ENCODE measurements around the gene ATP11C. TPM values are rescaled to one million over a fixed set of nuclear protein-coding genes. Genes with fewer than 3 reads are reported as not detected.

ATP11C gene
- total RNA-seq, 1 donor from 2014 or later, result 47.2 TPM

- no peak for TF ChIP-seq CTCF (IDR thresholded peaks at IDR 0.05; ENCODE audit: partially characterized antibody, unreplicated experiment)
- no peaks in the 10 kb centered on the region for H3K4me1 Mint-ChIP-seq (ENCODE audit: low read depth, unreplicated experiment)
- H3K9me3 Mint-ChIP-seq (ENCODE audit: unreplicated experiment), result no peaks in the 10 kb centered on the region
- DNase-seq, result no peak
- H3K27ac Mint-ChIP-seq (ENCODE audit: unreplicated experiment), result no peak overlapping the region
- no peak overlapping the region for H3K4me3 Mint-ChIP-seq (ENCODE audit: unreplicated experiment)
- no peaks in the 10 kb centered on the region for H3K27me3 Mint-ChIP-seq (ENCODE audit: unreplicated experiment)
- H3K36me3 Mint-ChIP-seq (ENCODE audit: unreplicated experiment), result no peaks in the 10 kb centered on the region
Observed at GRCh38 chrX:139949703-139950102, 16.9 kb upstream of the ATP11C start.

- TF ChIP-seq CTCF (IDR thresholded peaks at IDR 0.05; ENCODE audit: partially characterized antibody, unreplicated experiment), result no peak
- no peak overlapping the region for H3K4me3 Mint-ChIP-seq (ENCODE audit: unreplicated experiment)
- H3K36me3 Mint-ChIP-seq (ENCODE audit: unreplicated experiment), result no peaks in the 10 kb centered on the region
- no peak overlapping the region for H3K27ac Mint-ChIP-seq (ENCODE audit: unreplicated experiment)
- H3K4me1 Mint-ChIP-seq (ENCODE audit: low read depth, unreplicated experiment), result no peaks in the 10 kb centered on the region
- no peaks in the 10 kb centered on the region for H3K9me3 Mint-ChIP-seq (ENCODE audit: unreplicated experiment)
- no peaks in the 10 kb centered on the region for H3K27me3 Mint-ChIP-seq (ENCODE audit: unreplicated experiment)
- no peak for DNase-seq
Observed at GRCh38 chrX:139945075-139945474, 12.2 kb upstream of the ATP11C start.

- no peak for TF ChIP-seq CTCF (IDR thresholded peaks at IDR 0.05; ENCODE audit: partially characterized antibody, unreplicated experiment)
- no peaks in the 10 kb centered on the region for H3K9me3 Mint-ChIP-seq (ENCODE audit: unreplicated experiment)
- H3K27ac Mint-ChIP-seq (ENCODE audit: unreplicated experiment), result no peak overlapping the region
- no peaks in the 10 kb centered on the region for H3K36me3 Mint-ChIP-seq (ENCODE audit: unreplicated experiment)
- H3K4me1 Mint-ChIP-seq (ENCODE audit: low read depth, unreplicated experiment), result no peaks in the 10 kb centered on the region
- peaks cover 1% of the 10 kb centered on the region for H3K27me3 Mint-ChIP-seq (ENCODE audit: unreplicated experiment)
- no peak overlapping the region for H3K4me3 Mint-ChIP-seq (ENCODE audit: unreplicated experiment)
- no peak for DNase-seq
Observed at GRCh38 chrX:139936259-139936658, 3.4 kb upstream of the ATP11C start.

GRCh38 chrX:139933904-139934303 lies 1.1 kb upstream of the ATP11C start:
- peaks cover 1% of the 10 kb centered on the region for H3K27me3 Mint-ChIP-seq (ENCODE audit: unreplicated experiment)
- TF ChIP-seq CTCF (IDR thresholded peaks at IDR 0.05; ENCODE audit: partially characterized antibody, unreplicated experiment), result no peak
- no peaks in the 10 kb centered on the region for H3K9me3 Mint-ChIP-seq (ENCODE audit: unreplicated experiment)
- peak overlapping the region; percentile 78 for H3K4me3 Mint-ChIP-seq (ENCODE audit: unreplicated experiment)
- H3K36me3 Mint-ChIP-seq (ENCODE audit: unreplicated experiment), result no peaks in the 10 kb centered on the region
- no peak overlapping the region for H3K27ac Mint-ChIP-seq (ENCODE audit: unreplicated experiment)
- no peak for DNase-seq
- H3K4me1 Mint-ChIP-seq (ENCODE audit: low read depth, unreplicated experiment), result peaks cover 4% of the 10 kb centered on the region

- Mint-ChIP-seq H3K27ac (ENCODE audit: unreplicated experiment) (peak overlapping the region; percentile 89), H3K36me3 (ENCODE audit: unreplicated experiment) (no peaks in the 10 kb centered on the region), H3K9me3 (ENCODE audit: unreplicated experiment) (no peaks in the 10 kb centered on the region), H3K27me3 (ENCODE audit: unreplicated experiment) (peaks cover 1% of the 10 kb centered on the region), H3K4me1 (ENCODE audit: low read depth, unreplicated experiment) (peaks cover 4% of the 10 kb centered on the region), H3K4me3 (ENCODE audit: unreplicated experiment) (peak overlapping the region; percentile 86)
- no peak for TF ChIP-seq CTCF (IDR thresholded peaks at IDR 0.05; ENCODE audit: partially characterized antibody, unreplicated experiment)
- DNase-seq, result peak; percentile 73
Observed at GRCh38 chrX:139932073-139932900, 566 bp downstream of the ATP11C start.
